ENCODE results near the gene SSTR4.

SSTR4 gene

GRCh38 chr20:23059001-23059400, 23.9 kb downstream of the SSTR4 start:
- no peaks in the 10 kb centered on the region for H3K9me3 ChIP-seq (ENCODE audit: severe bottlenecking)
- H3K4me3 ChIP-seq (ENCODE audit: severe bottlenecking): no peak overlapping the region
- DNase-seq (ENCODE audit: low spot score): no peak
- H3K27ac ChIP-seq (ENCODE audit: poor library complexity, severe bottlenecking): no peak overlapping the region
- H3K4me1 ChIP-seq (ENCODE audit: insufficient read depth, poor library complexity, severe bottlenecking): no peaks in the 10 kb centered on the region
- H3K36me3 ChIP-seq (ENCODE audit: low read depth): no peaks in the 10 kb centered on the region
- no peak for TF ChIP-seq CTCF (IDR thresholded peaks at IDR 0.05; ENCODE audit: poor library complexity, severe bottlenecking)
- ATAC-seq (ENCODE audit: low read depth): no peak
- H3K27me3 ChIP-seq (ENCODE audit: insufficient read depth, poor library complexity, severe bottlenecking): no peaks in the 10 kb centered on the region

GRCh38 chr20:23059846-23060245, 24.7 kb downstream of the SSTR4 start:
- TF ChIP-seq CTCF (IDR thresholded peaks at IDR 0.05; ENCODE audit: poor library complexity, severe bottlenecking): no peak
- no peaks in the 10 kb centered on the region for H3K36me3 ChIP-seq (ENCODE audit: low read depth)

GRCh38 chr20:23060629-23061028, 25.5 kb downstream of the SSTR4 start:
- Histone ChIP-seq H3K4me1 (ENCODE audit: insufficient read depth, poor library complexity, severe bottlenecking) (no peaks in the 10 kb centered on the region), H3K9me3 (ENCODE audit: severe bottlenecking) (no peaks in the 10 kb centered on the region), H3K27ac (ENCODE audit: poor library complexity, severe bottlenecking) (no peak overlapping the region), H3K36me3 (ENCODE audit: low read depth) (no peaks in the 10 kb centered on the region), H3K4me3 (ENCODE audit: severe bottlenecking) (no peak overlapping the region), H3K27me3 (ENCODE audit: insufficient read depth, poor library complexity, severe bottlenecking) (no peaks in the 10 kb centered on the region)
- no peak for TF ChIP-seq CTCF (IDR thresholded peaks at IDR 0.05; ENCODE audit: poor library complexity, severe bottlenecking)
- DNase-seq (ENCODE audit: low spot score) (no peak), ATAC-seq (ENCODE audit: low read depth) (no peak)

More at GRCh38 chr20:23059846-23060245, 24.7 kb downstream of the SSTR4 start:
- ATAC-seq (ENCODE audit: low read depth): no peak
- no peak for DNase-seq (ENCODE audit: low spot score)
- Histone ChIP-seq H3K4me3 (ENCODE audit: severe bottlenecking) (no peak overlapping the region), H3K27me3 (ENCODE audit: insufficient read depth, poor library complexity, severe bottlenecking) (no peaks in the 10 kb centered on the region), H3K9me3 (ENCODE audit: severe bottlenecking) (no peaks in the 10 kb centered on the region), H3K4me1 (ENCODE audit: insufficient read depth, poor library complexity, severe bottlenecking) (no peaks in the 10 kb centered on the region), H3K27ac (ENCODE audit: poor library complexity, severe bottlenecking) (no peak overlapping the region)

GRCh38 chr20:23061262-23061661, 26.1 kb downstream of the SSTR4 start:
- ATAC-seq (ENCODE audit: low read depth) (no peak), DNase-seq (ENCODE audit: low spot score) (no peak)
- Histone ChIP-seq H3K4me1 (ENCODE audit: insufficient read depth, poor library complexity, severe bottlenecking) (no peaks in the 10 kb centered on the region), H3K36me3 (ENCODE audit: low read depth) (no peaks in the 10 kb centered on the region), H3K27me3 (ENCODE audit: insufficient read depth, poor library complexity, severe bottlenecking) (no peaks in the 10 kb centered on the region), H3K27ac (ENCODE audit: poor library complexity, severe bottlenecking) (no peak overlapping the region), H3K4me3 (ENCODE audit: severe bottlenecking) (no peak overlapping the region), H3K9me3 (ENCODE audit: severe bottlenecking) (no peaks in the 10 kb centered on the region)
- no peak for TF ChIP-seq CTCF (IDR thresholded peaks at IDR 0.05; ENCODE audit: poor library complexity, severe bottlenecking)

- peak; percentile 61 for ATAC-seq (ENCODE audit: low read depth)
- TF ChIP-seq CTCF (IDR thresholded peaks at IDR 0.05; ENCODE audit: poor library complexity, severe bottlenecking): peak; percentile 69
- H3K36me3 ChIP-seq (ENCODE audit: low read depth): no peaks in the 10 kb centered on the region
- no peak overlapping the region for H3K4me3 ChIP-seq (ENCODE audit: severe bottlenecking)
- no peak overlapping the region for H3K27ac ChIP-seq (ENCODE audit: poor library complexity, severe bottlenecking)
- DNase-seq (ENCODE audit: low spot score): no peak
- no peaks in the 10 kb centered on the region for H3K27me3 ChIP-seq (ENCODE audit: insufficient read depth, poor library complexity, severe bottlenecking)
- H3K4me1 ChIP-seq (ENCODE audit: insufficient read depth, poor library complexity, severe bottlenecking): no peaks in the 10 kb centered on the region
- H3K9me3 ChIP-seq (ENCODE audit: severe bottlenecking): no peaks in the 10 kb centered on the region
These were observed 26.8 kb downstream of the SSTR4 start for GRCh38 chr20:23061734-23062561.
